Neural crest cell (in vitro differentiated cells): ENCODE results near the gene SMAP1. TPM values are rescaled to one million over a fixed set of nuclear protein-coding genes. Genes with fewer than 3 reads are reported as not detected.

Experiments
- DNase-seq: peaks from one replicate; pipeline ENCODE4 v3.0.0; 2021; ENCODE audit warnings: low read depth, mixed read lengths, low spot score
- H3K27ac Mint-ChIP-seq: one replicate; pipeline ENCODE4 v1.8.0; 2021; ENCODE audit warnings: mild to moderate bottlenecking, mixed read lengths; ENCODE audit not compliant: unreplicated experiment
- H3K27me3 Mint-ChIP-seq: 2 replicates; pipeline ENCODE4 v1.8.0; 2021; ENCODE audit warnings: low read depth, mild to moderate bottlenecking, mixed read lengths
- H3K36me3 Mint-ChIP-seq: 2 replicates; pipeline ENCODE4 v1.8.0; 2021; ENCODE audit warnings: low read depth, mild to moderate bottlenecking, mixed read lengths
- H3K4me1 Mint-ChIP-seq: 2 replicates; pipeline ENCODE4 v1.8.0; 2021; ENCODE audit warnings: mixed read lengths
- H3K4me3 Mint-ChIP-seq: one replicate; pipeline ENCODE4 v1.8.0; 2021; ENCODE audit warnings: mild to moderate bottlenecking, mixed read lengths
- H3K9me3 Mint-ChIP-seq: 2 replicates; pipeline ENCODE4 v1.8.0; 2021; ENCODE audit warnings: mixed read lengths
- total RNA-seq: library from RNA; stranded (reverse); gene quantifications from 2 replicates; pipeline ENCODE4 v1.2.1, GENCODE V29; 2021
- TF ChIP-seq, protein P1 (sequence below): fragments of 200-600 bp; sonication (generic); conservative IDR thresholded peaks from 2 replicates; pipeline ENCODE4 v1.5.0; 2021; ENCODE audit warnings: antibody characterized with exemption, mild to moderate bottlenecking

Gene SMAP1
- total RNA-seq, 1 donor from 2014 or later: 30.5 TPM

DNA sequence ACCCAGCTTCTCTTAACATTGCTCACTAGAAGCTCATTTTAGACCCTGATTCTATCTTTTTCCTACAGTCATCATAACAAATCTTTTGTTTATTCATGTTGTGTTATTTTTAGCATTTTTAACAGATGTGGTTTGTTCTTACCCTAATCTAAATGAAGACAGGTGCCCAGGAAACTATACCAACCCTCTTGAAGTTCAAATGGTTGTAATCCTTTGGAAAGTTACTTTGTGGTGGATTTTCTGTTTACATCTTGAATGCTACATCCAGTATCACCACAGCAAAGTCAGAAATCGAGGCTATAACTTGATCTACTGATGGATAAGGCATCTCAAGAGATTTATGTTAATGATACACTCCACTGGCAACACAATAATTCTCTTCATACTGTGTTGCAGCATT is 26.2 kb downstream of the SMAP1 start:
- H3K4me3 Mint-ChIP-seq: no peak overlapping the region
- H3K27me3 Mint-ChIP-seq: no peaks in the 10 kb centered on the region
- H3K27ac Mint-ChIP-seq: no peak overlapping the region
- H3K36me3 Mint-ChIP-seq: peaks cover 51% of the 10 kb centered on the region
- H3K9me3 Mint-ChIP-seq: peaks cover 36% of the 10 kb centered on the region
- TF ChIP-seq, protein P1, sequence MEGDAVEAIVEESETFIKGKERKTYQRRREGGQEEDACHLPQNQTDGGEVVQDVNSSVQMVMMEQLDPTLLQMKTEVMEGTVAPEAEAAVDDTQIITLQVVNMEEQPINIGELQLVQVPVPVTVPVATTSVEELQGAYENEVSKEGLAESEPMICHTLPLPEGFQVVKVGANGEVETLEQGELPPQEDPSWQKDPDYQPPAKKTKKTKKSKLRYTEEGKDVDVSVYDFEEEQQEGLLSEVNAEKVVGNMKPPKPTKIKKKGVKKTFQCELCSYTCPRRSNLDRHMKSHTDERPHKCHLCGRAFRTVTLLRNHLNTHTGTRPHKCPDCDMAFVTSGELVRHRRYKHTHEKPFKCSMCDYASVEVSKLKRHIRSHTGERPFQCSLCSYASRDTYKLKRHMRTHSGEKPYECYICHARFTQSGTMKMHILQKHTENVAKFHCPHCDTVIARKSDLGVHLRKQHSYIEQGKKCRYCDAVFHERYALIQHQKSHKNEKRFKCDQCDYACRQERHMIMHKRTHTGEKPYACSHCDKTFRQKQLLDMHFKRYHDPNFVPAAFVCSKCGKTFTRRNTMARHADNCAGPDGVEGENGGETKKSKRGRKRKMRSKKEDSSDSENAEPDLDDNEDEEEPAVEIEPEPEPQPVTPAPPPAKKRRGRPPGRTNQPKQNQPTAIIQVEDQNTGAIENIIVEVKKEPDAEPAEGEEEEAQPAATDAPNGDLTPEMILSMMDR: no peak
- no peak for DNase-seq
- no peaks in the 10 kb centered on the region for H3K4me1 Mint-ChIP-seq

DNA sequence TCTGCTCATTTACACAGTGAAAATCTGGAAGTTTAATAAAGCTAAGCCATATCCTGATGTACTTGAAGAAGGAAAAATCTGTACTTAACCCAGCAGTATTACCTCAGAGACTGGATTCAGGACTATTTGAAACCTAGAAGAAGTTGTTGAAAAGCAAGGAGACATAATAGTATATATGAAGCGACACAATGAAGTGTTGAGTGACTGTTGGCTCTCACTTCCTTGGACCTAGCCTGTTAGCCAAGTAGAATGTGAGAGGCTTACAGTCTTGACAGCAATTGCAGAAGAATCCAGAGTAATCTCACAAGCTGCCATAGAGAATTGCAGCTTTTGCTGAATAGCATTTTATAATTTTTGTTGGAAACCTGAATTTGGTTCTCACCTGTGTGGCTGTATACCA is 26.7 kb downstream of the SMAP1 start:
- Mint-ChIP-seq H3K27me3 (no peaks in the 10 kb centered on the region), H3K9me3 (peaks cover 34% of the 10 kb centered on the region), H3K4me3 (no peak overlapping the region), H3K4me1 (no peaks in the 10 kb centered on the region), H3K27ac (no peak overlapping the region), H3K36me3 (peaks cover 51% of the 10 kb centered on the region)
- no peak for DNase-seq
- TF ChIP-seq, protein P1: no peak

DNA sequence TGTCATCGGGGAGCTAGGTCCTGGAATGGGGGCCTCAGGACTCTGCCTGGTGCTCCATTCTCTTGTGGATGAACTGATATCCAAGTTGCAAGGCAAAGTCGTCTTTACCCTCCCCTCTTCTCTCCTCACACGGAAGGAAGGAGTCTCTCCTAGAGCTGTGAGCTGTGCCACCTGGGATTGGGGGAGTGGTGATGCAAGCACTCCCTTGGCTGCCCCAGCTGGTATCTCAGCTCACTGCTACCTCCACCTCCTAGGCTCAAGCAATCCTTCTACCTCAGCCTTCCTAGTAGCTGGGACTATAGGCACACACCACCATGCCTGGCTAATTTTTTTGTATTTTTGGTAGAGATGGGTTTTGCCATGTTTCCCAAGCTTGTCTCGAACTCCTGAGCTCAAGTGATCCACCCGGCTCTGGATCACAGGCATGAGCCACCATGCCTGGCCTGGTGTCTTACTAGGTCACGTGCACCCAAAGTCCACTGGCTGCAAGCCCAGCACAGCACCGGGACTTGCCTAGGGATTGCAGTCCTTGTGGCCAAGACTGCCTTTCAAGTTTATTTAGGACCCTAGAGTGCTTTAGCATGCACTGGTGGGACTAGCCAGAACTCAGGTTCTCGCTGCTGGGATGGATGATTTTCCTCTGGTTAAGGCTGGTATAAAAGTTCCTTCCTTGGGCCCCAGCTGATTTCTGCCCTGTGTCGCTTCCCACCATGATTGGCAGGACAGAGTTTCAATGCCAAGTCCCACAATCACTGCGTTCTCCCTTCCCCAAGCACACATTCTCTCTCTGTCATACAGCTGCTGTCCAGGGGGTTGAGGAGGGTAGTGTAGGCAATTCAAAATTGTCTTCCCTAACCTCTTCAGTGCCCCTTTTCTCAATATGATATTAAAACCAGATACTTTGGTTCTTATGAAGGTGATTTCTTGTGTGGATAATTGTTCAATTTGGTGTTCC is 33.5 kb downstream of the SMAP1 start:
- no peaks in the 10 kb centered on the region for H3K27me3 Mint-ChIP-seq
- H3K36me3 Mint-ChIP-seq: peaks cover 20% of the 10 kb centered on the region
- H3K27ac Mint-ChIP-seq: no peak overlapping the region
- TF ChIP-seq, protein P1: no peak
- DNase-seq: no peak
- H3K4me1 Mint-ChIP-seq: no peaks in the 10 kb centered on the region
- H3K4me3 Mint-ChIP-seq: no peak overlapping the region
- H3K9me3 Mint-ChIP-seq: peaks cover 6% of the 10 kb centered on the region

DNA sequence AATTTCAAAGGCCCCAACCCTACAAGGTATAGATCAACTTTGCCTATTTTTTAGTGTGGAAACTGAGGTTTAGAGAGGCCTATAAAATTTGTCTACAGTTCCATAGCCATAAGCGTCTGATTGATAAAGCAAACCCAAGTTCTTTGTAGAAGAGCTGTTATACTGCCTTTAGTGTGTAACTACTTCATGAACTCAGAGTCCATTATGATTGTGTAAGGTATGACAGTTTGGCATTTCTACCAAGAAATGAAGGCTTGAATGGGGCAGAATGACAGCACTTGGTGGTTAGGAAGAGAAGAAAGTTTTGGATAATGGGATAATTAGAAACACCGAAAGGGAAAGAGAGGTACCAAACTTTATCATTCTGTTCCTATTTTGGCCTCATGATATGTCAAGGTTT is 38.1 kb downstream of the SMAP1 start:
- Mint-ChIP-seq H3K9me3 (no peaks in the 10 kb centered on the region), H3K4me1 (peaks cover 9% of the 10 kb centered on the region), H3K36me3 (peaks cover 3% of the 10 kb centered on the region), H3K4me3 (no peak overlapping the region), H3K27ac (no peak overlapping the region), H3K27me3 (no peaks in the 10 kb centered on the region)
- DNase-seq: no peak
- TF ChIP-seq, protein P1: no peak

DNA sequence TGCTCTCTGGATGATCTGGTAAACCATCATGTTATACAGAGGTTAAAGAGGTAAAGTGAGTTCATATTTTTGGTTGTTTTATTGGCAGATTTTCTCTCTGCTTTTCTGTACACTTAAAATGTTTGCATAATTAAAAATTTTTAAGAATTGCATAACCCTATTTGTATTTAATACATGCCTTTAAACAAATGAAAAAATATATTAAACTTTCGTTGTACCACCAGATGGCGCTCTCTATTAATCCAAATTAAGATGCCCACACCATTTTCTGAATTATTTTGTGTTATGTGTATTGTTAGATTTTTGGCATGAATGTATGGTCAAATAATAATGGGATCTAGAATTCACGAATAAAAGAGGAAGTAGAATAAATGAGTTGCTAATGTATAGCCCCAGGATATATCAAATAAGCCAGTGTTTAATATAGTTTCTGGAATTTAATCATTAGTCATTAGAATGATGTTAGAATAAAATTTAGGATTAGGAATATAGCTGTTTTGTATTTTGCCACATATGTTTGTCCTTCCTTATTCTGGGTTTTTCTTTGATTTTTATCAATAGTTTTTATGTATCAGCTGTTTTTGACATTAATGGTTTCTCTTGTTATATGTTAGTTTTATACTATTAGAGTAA is 38.9 kb downstream of the SMAP1 start:
- peak; percentile 10 for DNase-seq
- no peak overlapping the region for H3K4me3 Mint-ChIP-seq

More for the DNA sequence above, 38.9 kb downstream of the SMAP1 start:
- Mint-ChIP-seq H3K27me3 (no peaks in the 10 kb centered on the region), H3K4me1 (peaks cover 9% of the 10 kb centered on the region), H3K9me3 (no peaks in the 10 kb centered on the region), H3K27ac (no peak overlapping the region), H3K36me3 (peaks cover 3% of the 10 kb centered on the region)
- TF ChIP-seq, protein P1: peak; percentile 85
